Neural progenitor cell (in vitro differentiated cells): ENCODE results near the gene MYO1E.

Source experiments
- CTCF ChIP-seq: fragments of 200-600 bp; sonication (generic); IDR thresholded peaks from 2 replicates; pipeline ENCODE4 v1.5.1; 2017; ENCODE audit warnings: antibody characterized with exemption, mild to moderate bottlenecking
- EZH2 ChIP-seq: fragments of 200-600 bp; sonication (generic); IDR thresholded peaks from 2 replicates; pipeline ENCODE4 v1.6.1; 2017; ENCODE audit warnings: antibody characterized with exemption, mild to moderate bottlenecking, moderate library complexity

DNA sequence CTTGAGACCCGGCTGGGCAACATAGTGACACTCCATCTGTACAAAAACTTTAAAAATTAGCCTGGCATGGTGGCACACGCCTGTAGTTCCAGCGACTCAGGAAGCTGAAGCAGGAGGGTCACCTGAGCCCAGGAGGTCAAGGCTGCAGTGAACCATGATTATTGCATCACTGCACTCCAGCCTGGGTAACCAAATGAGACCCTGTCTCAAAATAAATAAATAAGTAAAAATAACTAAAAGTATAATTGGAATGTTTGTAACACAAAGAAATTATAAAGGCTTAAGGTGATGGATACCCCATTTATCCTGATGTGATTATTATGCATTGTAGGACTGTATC is 38.6 kb downstream of the MYO1E start:
- TF ChIP-seq CTCF (no peak), EZH2 (no peak)
